HepG2 (cell line): ENCODE measurements around the gene KRT4. TPM values are rescaled to one million over a fixed set of nuclear protein-coding genes. Genes with fewer than 3 reads are reported as not detected.

Source experiments
- ATAC-seq: fragments of 200-7000 bp; cut with Tn5 transposase; 3 replicates; pipeline ENCODE4 v1.9.1; 2020; ENCODE audit warnings: mild to moderate bottlenecking, moderate library complexity
- BruUV-seq: library from RNA; stranded (reverse); fragments of 400-500 nt; replicated peaks from 2 replicates; lab custom pipeline; 2021; lab: Mats Ljungman, UMichigan
- CTCF ChIA-PET: fragments of 300-600 bp; formaldehyde crosslinking; extraction: SDS; loops from one replicate; lab custom pipeline; 2021; ENCODE audit warnings: low total read pairs, inconsistent platforms, low intra/inter-chr PET ratio; lab: Yijun Ruan, JAX
- POLR2A ChIA-PET: fragments of 350-600 bp; sonication (Branson Sonifier 250); formaldehyde crosslinking; loops from one replicate; lab custom pipeline; 2020; ENCODE audit warnings: antibody characterized with exemption, inconsistent platforms; lab: Yijun Ruan, JAX
- DNase-seq: peaks from one replicate; pipeline ENCODE4 v3.0.0-alpha.2; 2015; ENCODE audit warnings: low spot score
- FAIRE-seq: peaks from 3 replicates; lab custom pipeline; 2011; peaks lifted over from hg19 to GRCh38; lab: Jason Lieb, UNC
- H2AFZ ChIP-seq: one replicate; pipeline ENCODE4 v1.6.1; 2011; ENCODE audit warnings: low read length, inconsistent platforms
- H3K27ac ChIP-seq: fragments of 300-600 bp; 3 replicates; pipeline ENCODE4 v1.8.0; 2011; ENCODE audit warnings: mixed run types, mild to moderate bottlenecking, mixed read lengths, low read length, inconsistent platforms; ENCODE audit not compliant: insufficient read depth; ENCODE audit errors: extremely low read length
- H3K27me3 ChIP-seq, 2 experiments: fragments of 200-600 bp in 1 of 2; 2 replicates in 1 of 2; 3 replicates in 1 of 2; pipeline versions ENCODE4 v1.6.0 to v1.8.0; 2011; ENCODE audit warnings: low read length in 2 of 2, mild to moderate bottlenecking in 2 of 2, moderate library complexity in 2 of 2, inconsistent platforms in 1 of 2; ENCODE audit not compliant: insufficient read depth in 2 of 2, control insufficient read depth in 1 of 2
- H3K36me3 ChIP-seq, 2 experiments: fragments of 200-600 bp in 1 of 2; replicated peaks in 1 of 2; 2 replicates in 1 of 2; 3 replicates in 1 of 2; pipeline versions ENCODE4 v1.5.1 to v1.8.0; 2011; ENCODE audit warnings: low read length in 2 of 2, inconsistent platforms in 1 of 2; ENCODE audit not compliant: insufficient read depth in 2 of 2, control insufficient read depth in 1 of 2
- H3K4me1 ChIP-seq: 2 replicates; pipeline ENCODE4 v1.5.1; 2012; ENCODE audit warnings: low read length, inconsistent platforms; ENCODE audit not compliant: insufficient read depth
- H3K4me2 ChIP-seq: 2 replicates; pipeline ENCODE4 v1.6.0; 2011; ENCODE audit warnings: low read depth, low read length, inconsistent platforms
- H3K4me3 ChIP-seq, 3 experiments: fragments of 200-600 bp in 1 of 3; sonication (generic), shearing (Covaris generic) in 1 of 3; replicated peaks in 1 of 3; 2 replicates each; pipeline ENCODE4 v1.5.1; 2011 to 2016; ENCODE audit warnings: low read length in 3 of 3, inconsistent platforms in 2 of 3, low read depth in 2 of 3, mild to moderate bottlenecking in 2 of 3, control low read depth in 1 of 3, mixed read lengths in 1 of 3; ENCODE audit not compliant: insufficient read depth in 1 of 3
- H3K79me2 ChIP-seq: one replicate; pipeline ENCODE4 v1.6.1; 2011; ENCODE audit warnings: low read length, inconsistent platforms; ENCODE audit not compliant: insufficient read depth
- H3K9ac ChIP-seq: 2 replicates; pipeline ENCODE4 v1.6.0; 2011; ENCODE audit warnings: mild to moderate bottlenecking, low read depth, low read length, inconsistent platforms; ENCODE audit not compliant: insufficient read depth
- H3K9me3 ChIP-seq: 2 replicates; pipeline ENCODE4 v1.5.1; 2012; ENCODE audit warnings: mild to moderate bottlenecking, low read length
- H4K20me1 ChIP-seq: 2 replicates; pipeline ENCODE4 v1.6.0; 2011; ENCODE audit warnings: inconsistent platforms, mild to moderate bottlenecking, low read length, moderate library complexity; ENCODE audit not compliant: insufficient read depth
- FOXA3 ChIP-seq: IDR thresholded peaks from 2 replicates; pipeline ENCODE4 v1.6.1; 2016; ENCODE audit warnings: missing genetic modification reagents, missing compliant biosample characterization
- FOXO1 ChIP-seq: sonication (generic); formaldehyde crosslinking; IDR thresholded peaks from 2 replicates; pipeline ENCODE4 v1.4.0; 2020; ENCODE audit warnings: missing genetic modification reagents
- MTF2 ChIP-seq: sonication (generic); formaldehyde crosslinking; IDR thresholded peaks from 2 replicates; pipeline ENCODE4 v1.5.0; 2020; ENCODE audit warnings: missing genetic modification reagents, borderline replicate concordance
- PHB2 ChIP-seq: fragments of 450-650 bp; IDR thresholded peaks from 2 replicates; pipeline ENCODE4 v1.6.1; 2018; ENCODE audit not compliant: partially characterized antibody
- RBM22 ChIP-seq: fragments of 200-400 bp; formaldehyde crosslinking; optimal IDR thresholded peaks from 2 replicates; pipeline ENCODE3; 2017; ENCODE audit warnings: mild to moderate bottlenecking, low read length, moderate library complexity
- TCF12 ChIP-seq, 2 experiments: fragments of 450-650 bp in 1 of 2; sonication (generic) in 1 of 2; formaldehyde crosslinking in 1 of 2; IDR thresholded peaks; 2 replicates each; pipeline versions ENCODE4 v1.6.1 to v1.8.0; 2017 to 2022; ENCODE audit warnings: antibody characterized with exemption in 1 of 2, mild to moderate bottlenecking in 1 of 2, missing genetic modification reagents in 1 of 2, moderate library complexity in 1 of 2
- ZFP36L2 ChIP-seq: sonication (generic); formaldehyde crosslinking; IDR thresholded peaks from 2 replicates; pipeline ENCODE4 v1.4.0; 2020; ENCODE audit warnings: missing genetic modification reagents
- ZFP82 ChIP-seq: sonication (generic); formaldehyde crosslinking; IDR thresholded peaks from 2 replicates; pipeline ENCODE4 v1.5.1; 2020; ENCODE audit warnings: mild to moderate bottlenecking, missing genetic modification reagents, borderline replicate concordance
- ZNF264 ChIP-seq: sonication (generic); formaldehyde crosslinking; IDR thresholded peaks from 2 replicates; pipeline ENCODE4 v1.4.0; 2020; ENCODE audit warnings: missing genetic modification reagents
- ZNF274 ChIP-seq: sonication (generic); formaldehyde crosslinking; IDR thresholded peaks from 2 replicates; pipeline ENCODE4 v1.5.1; 2020; ENCODE audit warnings: mild to moderate bottlenecking, missing genetic modification reagents
- ZNF431 ChIP-seq: sonication (generic); formaldehyde crosslinking; IDR thresholded peaks from 2 replicates; pipeline ENCODE4 v1.9.0; 2022; ENCODE audit warnings: missing genetic modification reagents, low read depth, mild to moderate bottlenecking, borderline replicate concordance
- WGBS: methylation state at CpG from one replicate; pipeline ENCODE4 v1.1.6; 2017; ENCODE audit warnings: low lambda C conversion rate; 5-methylcytosine and 5-hydroxymethylcytosine counted together
- in situ Hi-C: cut with HindIII; loops from 2 replicates; pipeline ENCODE4 v1.10.0; 2017; ENCODE audit warnings: low pct_unique_long_range_greater_than_20kb; ENCODE audit not compliant: extremely low pct_ligation_motif_present
- intact Hi-C: fragments of 100-400 bp; cut with micrococcal nuclease; formaldehyde crosslinking; loops from one replicate; pipeline ENCODE4 v1.10.0; 2022; ENCODE audit not compliant: unreplicated experiment
- polyA plus RNA-seq, 8 experiments: library from polyadenylated mRNA; depleted of rRNA in 3 of 8; stranded (reverse) in 7 of 8; unstranded in 1 of 8; fragments of >200 nt; fragmentation: Illumina TruSeq in 4 of 8; extraction: Trizol in 4 of 8; gene quantifications; 2 replicates each; pipeline versions ENCODE4 v1.2.1 to v1.2.3, GENCODE V29; 2011 to 2016; ENCODE audit warnings: low read depth in 4 of 8, missing spikeins in 1 of 8, mixed read lengths in 1 of 8; ENCODE audit not compliant: insufficient read depth in 1 of 8
- total RNA-seq, 5 experiments: library from RNA; depleted of rRNA; stranded (reverse); fragments of >200 nt; fragmentation: Illumina TruSeq; extraction: Trizol; gene quantifications; 2 replicates each; pipeline ENCODE4 v1.2.3, GENCODE V29; 2016; ENCODE audit warnings: low read depth in 1 of 5
- TF ChIP-seq, protein P1 (sequence below): sonication (generic); formaldehyde crosslinking; IDR thresholded peaks from 2 replicates; pipeline ENCODE4 v1.4.0; 2020; ENCODE audit warnings: mild to moderate bottlenecking, missing genetic modification reagents
- TF ChIP-seq, protein P2 (sequence below): sonication (generic); formaldehyde crosslinking; conservative IDR thresholded peaks from 2 replicates; pipeline ENCODE4 v1.8.1; 2023; ENCODE audit warnings: missing genetic modification reagents

The KRT4 gene
- total and polyA plus RNA-seq, 2 of the 13 experiments (the other 11 are each of a cell fraction or from before 2014, with no cell fraction given), result not detected

DNA sequence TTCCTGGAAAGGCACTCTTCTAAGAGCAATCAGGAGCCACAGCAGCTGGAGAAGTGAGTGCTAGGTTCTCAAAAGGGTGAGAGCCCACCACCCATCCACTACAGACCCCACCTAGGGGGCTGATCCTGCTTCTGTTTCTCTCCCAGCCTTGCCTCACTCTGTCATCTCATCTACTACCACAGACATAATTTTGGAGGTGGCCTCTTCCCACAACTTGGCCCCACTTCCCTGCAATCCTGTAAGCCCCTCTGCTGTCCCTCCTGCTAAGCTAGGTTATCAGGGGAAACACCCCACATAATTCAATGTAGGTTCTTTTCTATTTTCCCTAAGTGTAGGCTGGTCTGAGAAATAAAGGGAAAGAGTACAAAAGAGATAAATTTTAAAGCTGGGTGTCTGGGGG is 53.3 kb downstream of the KRT4 start (continued):
- TF ChIP-seq ZFP82, result no peak
- TF ChIP-seq ZFP36L2 (CRISPR knock-in tag), result no peak
- TF ChIP-seq, protein P1, sequence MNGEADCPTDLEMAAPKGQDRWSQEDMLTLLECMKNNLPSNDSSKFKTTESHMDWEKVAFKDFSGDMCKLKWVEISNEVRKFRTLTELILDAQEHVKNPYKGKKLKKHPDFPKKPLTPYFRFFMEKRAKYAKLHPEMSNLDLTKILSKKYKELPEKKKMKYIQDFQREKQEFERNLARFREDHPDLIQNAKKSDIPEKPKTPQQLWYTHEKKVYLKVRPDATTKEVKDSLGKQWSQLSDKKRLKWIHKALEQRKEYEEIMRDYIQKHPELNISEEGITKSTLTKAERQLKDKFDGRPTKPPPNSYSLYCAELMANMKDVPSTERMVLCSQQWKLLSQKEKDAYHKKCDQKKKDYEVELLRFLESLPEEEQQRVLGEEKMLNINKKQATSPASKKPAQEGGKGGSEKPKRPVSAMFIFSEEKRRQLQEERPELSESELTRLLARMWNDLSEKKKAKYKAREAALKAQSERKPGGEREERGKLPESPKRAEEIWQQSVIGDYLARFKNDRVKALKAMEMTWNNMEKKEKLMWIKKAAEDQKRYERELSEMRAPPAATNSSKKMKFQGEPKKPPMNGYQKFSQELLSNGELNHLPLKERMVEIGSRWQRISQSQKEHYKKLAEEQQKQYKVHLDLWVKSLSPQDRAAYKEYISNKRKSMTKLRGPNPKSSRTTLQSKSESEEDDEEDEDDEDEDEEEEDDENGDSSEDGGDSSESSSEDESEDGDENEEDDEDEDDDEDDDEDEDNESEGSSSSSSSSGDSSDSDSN (CRISPR knock-in tag), result no peak
- TF ChIP-seq, all 625 proteins: peak for 0

DNA sequence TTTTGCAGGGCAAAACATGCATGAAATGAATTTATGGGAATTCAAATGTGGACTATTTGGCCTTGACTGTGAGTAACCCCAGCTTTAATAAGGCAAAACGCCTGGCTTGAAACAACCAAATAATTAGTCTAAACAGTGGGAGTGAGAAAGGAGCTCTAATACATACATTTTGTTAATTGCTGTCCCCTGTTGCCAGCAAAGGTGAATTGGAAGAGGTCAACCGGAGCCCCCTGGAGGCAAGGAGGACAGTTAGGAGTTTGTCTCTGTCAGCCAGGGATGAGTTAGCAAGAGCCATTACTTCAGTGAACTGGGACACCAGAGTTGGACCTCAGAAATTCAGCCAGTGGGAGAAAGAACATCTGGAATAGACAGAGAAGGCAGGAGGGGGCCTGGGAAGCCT is 54.2 kb downstream of the KRT4 start:
- no peak overlapping the region for H2AFZ ChIP-seq
- no peak for FAIRE-seq
- TF ChIP-seq MTF2 (no peak), RBM22 (no peak), FOXO1 (CRISPR knock-in tag) (no peak), ZNF274 (no peak), PHB2 (no peak), ZNF431 (CRISPR knock-in tag) (no peak), ZNF264 (CRISPR knock-in tag) (no peak), TCF12 (IDR thresholded peaks at IDR 0.05) (no peak), TCF12 (CRISPR knock-in tag; IDR thresholded peaks at IDR 0.05) (no peak), FOXA3 (CRISPR knock-in tag) (no peak)
- TF ChIP-seq, protein P2, sequence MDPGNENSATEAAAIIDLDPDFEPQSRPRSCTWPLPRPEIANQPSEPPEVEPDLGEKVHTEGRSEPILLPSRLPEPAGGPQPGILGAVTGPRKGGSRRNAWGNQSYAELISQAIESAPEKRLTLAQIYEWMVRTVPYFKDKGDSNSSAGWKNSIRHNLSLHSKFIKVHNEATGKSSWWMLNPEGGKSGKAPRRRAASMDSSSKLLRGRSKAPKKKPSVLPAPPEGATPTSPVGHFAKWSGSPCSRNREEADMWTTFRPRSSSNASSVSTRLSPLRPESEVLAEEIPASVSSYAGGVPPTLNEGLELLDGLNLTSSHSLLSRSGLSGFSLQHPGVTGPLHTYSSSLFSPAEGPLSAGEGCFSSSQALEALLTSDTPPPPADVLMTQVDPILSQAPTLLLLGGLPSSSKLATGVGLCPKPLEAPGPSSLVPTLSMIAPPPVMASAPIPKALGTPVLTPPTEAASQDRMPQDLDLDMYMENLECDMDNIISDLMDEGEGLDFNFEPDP (CRISPR knock-in tag), result no peak

More for the DNA sequence above, 54.2 kb downstream of the KRT4 start:
- Histone ChIP-seq H3K4me3 (no peak overlapping the region), H3K27ac (no peak overlapping the region), H3K4me1 (no peaks in the 10 kb centered on the region), H3K36me3 (no peaks in the 10 kb centered on the region), H4K20me1 (no peaks in the 10 kb centered on the region), H3K27me3 (no peaks in the 10 kb centered on the region), H3K9ac (no peak overlapping the region), H3K4me2 (no peak overlapping the region), H3K79me2 (no peaks in the 10 kb centered on the region), H3K9me3 (no peaks in the 10 kb centered on the region; the same call in 1 of the 2 replicates)
- DNase-seq (no peak), ATAC-seq (no peak)
- no TSS peak for BruUV-seq
- 0% methylated on average over 2 of the region's 2 CpGs for WGBS
- ChIA-PET POLR2A (no interaction called here), CTCF (no interaction called here)
- in situ Hi-C loops (no loop called here), intact Hi-C loops (no loop called here)
